ENCODE results near the gene METTL2B.

- TF ChIP-seq GATA3 (IDR thresholded peaks at IDR 0.05; ENCODE audit: low read depth, low read length) (no peak), GATA2 (IDR thresholded peaks at IDR 0.05; ENCODE audit: low read depth, low read length) (no peak)
Observed at GRCh38 chr7:128427289-128427891, 49.2 kb upstream of the METTL2B start.

Data from SH-SY5Y (cell line).